Uterus (tissue), 2 donors: Measurements from ENCODE around the gene PBX1.

Source experiments
- CTCF ChIP-seq, 4 experiments: fragments of 200-600 bp in 2 of 4; fragments of 450-650 bp in 2 of 4; sonication (generic) in 2 of 4; IDR thresholded peaks; one replicate each; pipeline ENCODE4 v1.5.1; 2016 to 2019; ENCODE audit warnings: antibody characterized with exemption in 4 of 4, mild to moderate bottlenecking in 2 of 4, moderate library complexity in 1 of 4
- POLR2A ChIP-seq, 2 donors: fragments of 450-650 bp; IDR thresholded peaks; one replicate each; pipeline ENCODE4 v1.6.1; 2016; ENCODE audit warnings: antibody characterized with exemption in 2 of 2, mild to moderate bottlenecking in 1 of 2, moderate library complexity in 1 of 2

GRCh38 chr1:164598719-164599118 lies 39.7 kb downstream of the PBX1 start:
- TF ChIP-seq CTCF (IDR thresholded peaks at IDR 0.05) (no peak), POLR2A (IDR thresholded peaks at IDR 0.05) (no peak)
